NCI-H128 (cell line): ENCODE results near the gene NEB.
"Not testable (repeated sequence)": the region's sequence is repeated elsewhere in the genome, so short reads cannot be mapped to it uniquely, and the experiment has no call there.

ENCODE experiments used
- DNase-seq: peaks from one replicate; lab custom pipeline; 2025; ENCODE audit not compliant: unreplicated experiment; lab: John Stamatoyannopoulos, UW

The NEB gene

DNA sequence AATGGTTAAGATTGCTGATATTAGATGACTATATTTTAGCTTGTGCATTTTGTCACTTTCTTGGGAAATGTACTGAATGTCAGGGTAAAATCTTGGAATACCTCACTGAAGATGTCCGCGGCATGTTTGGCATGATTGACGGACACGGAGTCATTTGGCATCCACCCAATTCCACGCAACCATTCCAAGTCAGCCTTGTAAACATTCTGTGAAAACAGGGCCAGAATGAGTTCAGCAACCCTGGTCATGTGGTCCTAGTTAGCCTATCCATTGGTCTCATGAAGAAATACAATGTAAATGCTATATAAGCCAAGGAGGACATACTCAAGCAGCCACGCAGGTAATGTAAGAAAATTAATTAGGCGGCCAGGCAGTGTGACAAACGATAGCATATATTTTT lies 165.1 kb downstream of the NEB start:
- no peak for DNase-seq

DNA sequence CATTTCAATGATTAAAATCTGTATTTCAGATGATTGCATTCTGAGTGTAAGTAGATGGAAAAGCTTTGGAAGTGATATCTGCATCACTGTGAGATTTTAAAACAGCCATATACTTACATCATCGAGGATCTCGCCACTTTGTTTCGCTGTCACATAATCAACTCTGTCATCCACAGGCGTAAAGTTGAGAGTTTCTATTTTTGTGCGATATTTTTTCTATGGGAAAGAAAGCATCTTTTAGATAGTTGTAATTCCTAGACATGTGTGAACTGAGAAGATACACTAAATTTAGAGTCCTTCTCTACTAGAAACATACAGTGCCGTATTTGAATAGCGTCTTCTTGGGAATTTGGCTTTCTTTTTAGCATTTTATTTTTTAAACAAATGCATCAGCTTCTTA lies 165.8 kb downstream of the NEB start:
- DNase-seq = no peak

- DNase-seq = no peak
Measured at GRCh38 chr2:151567006-151567405, 167.3 kb downstream of the NEB start.

DNA sequence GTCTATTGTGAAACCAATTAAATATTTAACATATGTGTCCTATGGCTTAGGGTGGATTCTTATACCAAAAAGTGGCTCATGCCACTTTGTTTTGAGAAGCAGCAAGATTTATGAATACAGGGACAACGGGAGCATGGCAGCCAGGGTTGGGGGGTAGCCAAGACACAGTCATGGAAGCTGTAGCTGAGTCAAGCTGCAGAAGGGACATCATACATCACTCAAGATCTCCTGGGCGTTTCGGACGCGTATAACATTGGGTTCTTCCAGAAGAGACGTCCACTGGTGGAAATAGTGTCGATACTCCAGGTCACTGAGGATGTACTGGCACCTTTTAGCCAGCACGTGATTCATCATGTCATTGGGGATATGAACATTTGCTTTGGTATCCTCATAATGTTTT lies 171.9 kb downstream of the NEB start:
- no peak for DNase-seq

DNA sequence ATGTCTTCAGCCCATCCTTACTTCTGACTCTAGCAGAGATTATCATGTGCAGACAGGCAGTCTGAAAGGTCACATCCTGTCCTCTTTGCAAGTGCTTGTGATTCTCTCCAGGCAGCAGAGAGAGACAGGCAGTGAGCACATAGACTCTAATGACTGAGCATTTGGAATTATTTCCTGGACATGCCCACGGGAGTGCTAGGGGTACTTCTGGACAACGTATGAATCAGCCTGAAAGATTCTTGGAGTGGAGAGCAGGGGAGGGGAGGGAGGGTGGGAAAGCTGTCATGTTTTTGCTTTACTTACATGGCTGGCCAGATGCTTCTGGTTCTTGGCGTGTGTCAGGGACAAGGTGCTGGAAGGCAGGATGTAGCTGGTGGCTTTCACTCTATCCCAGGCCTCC lies 174.0 kb downstream of the NEB start:
- DNase-seq = no peak

DNA sequence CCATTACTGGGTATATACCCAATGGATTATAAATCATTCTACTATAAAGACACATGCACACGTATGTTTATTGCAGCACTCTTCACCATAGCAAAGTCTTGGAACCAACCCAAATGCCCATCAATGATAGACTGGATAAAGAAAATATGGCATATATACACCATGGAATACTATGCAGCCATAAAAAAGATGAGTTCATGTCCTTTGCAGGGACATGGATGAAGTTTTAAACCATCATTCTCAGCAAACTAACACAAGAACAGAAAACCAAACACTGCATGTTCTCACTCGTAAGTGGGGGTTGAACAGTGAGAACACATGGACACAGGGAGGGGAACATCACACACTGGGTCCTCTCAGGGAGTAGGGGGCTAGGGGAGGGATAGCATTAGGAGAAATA lies 174.8 kb downstream of the NEB start:
- DNase-seq = not testable (repeated sequence)

DNA sequence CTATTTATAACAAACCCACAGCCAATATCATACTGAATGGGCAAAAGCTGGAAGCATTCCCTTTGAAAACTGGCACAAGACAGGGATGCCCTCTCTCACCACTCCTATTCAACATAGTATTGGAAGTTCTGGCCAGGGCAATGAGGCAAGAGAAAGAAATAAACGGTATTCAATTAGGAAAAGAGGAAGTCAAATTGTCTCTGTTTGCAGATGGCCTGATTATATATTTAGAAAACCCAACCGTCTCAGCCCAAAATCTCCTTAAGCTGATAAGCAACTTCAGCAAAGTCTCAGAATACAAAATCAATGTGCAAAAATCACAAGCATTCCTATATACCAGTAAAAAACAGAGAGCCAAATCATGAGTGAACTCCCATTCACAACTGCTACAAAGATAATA lies 176.4 kb downstream of the NEB start:
- DNase-seq = not testable (repeated sequence)

DNA sequence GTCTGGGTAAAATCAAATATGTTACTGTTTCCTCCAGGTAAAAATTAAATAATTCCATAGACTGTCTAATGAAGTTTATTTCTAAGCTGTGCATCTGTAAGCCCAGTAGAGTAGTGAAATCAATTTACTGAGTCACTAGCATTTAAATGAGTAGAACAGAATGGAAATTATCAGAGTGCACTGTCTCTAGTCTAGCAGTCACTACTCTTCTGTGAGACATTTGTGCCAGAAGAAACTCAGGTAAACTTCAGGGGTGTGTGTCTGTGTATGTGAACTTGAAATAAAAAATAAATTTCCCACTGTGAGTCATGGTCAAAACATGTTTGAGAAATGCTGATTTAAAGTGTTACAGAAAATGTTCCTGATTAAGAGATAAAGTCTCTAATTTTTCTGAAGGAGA lies 178.2 kb downstream of the NEB start:
- DNase-seq = no peak

DNA sequence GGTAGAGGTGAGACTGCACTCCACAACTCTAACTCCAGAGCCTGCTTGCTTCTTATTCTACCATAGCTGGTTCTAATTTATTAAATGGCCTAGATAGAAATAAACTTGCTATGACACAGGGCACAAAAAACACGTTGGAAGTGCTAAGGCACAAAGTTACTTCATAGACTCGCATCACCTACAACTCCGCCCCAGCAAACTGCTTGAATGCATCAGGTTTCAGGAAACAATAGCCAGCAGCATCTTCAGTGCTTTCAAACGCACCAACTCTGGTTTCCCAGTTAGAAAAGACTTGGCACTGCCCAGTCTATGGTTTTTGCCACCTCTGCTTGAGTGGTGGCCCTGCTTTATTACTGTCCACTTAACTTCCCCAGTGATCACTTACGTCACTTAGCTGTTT lies 182.0 kb downstream of the NEB start:
- DNase-seq = no peak

DNA sequence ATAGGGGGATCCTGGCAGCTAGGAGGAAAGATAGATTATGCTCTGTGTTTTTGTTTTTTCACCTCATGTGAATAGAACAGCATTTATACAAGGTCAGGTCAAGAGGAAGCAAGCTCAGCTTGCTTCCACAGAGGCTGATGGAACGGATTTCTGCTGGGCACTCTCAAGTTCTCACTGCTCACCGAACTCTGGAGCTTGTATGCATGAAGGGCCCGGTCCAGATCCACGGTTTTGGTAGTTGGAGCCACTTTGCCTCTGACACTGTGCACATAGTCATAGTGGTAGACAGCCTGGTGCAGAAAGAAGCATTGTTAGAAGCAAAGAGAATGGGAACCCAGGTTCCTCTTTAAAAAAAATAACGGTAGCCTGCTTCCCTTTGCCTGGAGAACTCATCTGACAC lies 182.7 kb downstream of the NEB start:
- no peak for DNase-seq

DNA sequence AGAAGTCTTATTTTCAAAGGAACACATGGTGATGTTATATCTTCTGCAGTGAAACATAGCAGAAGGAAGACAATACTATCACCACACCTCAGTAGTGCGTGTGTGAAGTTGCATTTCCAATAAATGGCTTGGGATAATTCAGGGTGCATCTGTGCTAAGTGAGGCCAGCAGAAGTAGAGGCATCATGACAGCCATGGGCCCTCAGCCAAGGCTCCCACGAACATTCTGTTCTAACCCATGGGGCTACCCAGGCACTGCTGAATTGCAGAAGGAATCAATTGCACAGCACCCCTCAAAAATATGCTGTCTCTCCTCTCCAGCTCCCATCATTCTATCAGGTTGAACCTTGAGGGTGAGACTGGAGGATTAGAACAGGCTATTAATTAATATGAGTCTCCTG lies 185.1 kb downstream of the NEB start:
- no peak for DNase-seq

- no peak for DNase-seq
Measured at GRCh38 chr2:151544449-151544848, 189.8 kb downstream of the NEB start.

- DNase-seq = no peak
Measured at GRCh38 chr2:151543876-151544275, 190.4 kb downstream of the NEB start.

GRCh38 chr2:151534001-151534400 lies 200.3 kb downstream of the NEB start:
- DNase-seq = no peak

GRCh38 chr2:151533127-151533526 lies 201.1 kb downstream of the NEB start:
- DNase-seq = no peak

DNA sequence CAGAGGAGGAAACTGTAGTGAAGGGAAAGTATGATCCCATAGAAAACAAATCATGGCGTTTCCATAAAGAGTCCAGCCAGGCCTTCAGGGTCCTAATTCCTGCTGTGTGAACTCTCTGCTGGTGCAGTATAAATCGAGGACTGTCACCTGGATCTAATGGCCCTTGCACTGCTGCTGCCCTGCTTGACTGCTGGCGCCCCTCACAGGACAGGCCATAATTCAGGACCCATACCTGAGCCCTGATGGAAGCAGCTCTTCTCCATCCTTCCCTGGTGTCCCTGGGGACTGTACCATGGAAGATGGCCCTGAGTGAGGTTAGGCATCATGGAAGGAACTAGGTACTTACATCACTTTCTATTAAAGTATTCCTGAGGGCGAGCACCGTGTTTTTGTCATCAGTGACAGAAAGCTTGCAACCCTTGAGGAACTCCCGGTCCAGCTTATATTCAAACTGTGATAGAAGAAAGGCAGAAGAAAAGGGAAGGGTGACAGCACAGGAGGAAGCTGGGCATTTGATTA lies 207.6 kb downstream of the NEB start:
- DNase-seq = no peak

DNA sequence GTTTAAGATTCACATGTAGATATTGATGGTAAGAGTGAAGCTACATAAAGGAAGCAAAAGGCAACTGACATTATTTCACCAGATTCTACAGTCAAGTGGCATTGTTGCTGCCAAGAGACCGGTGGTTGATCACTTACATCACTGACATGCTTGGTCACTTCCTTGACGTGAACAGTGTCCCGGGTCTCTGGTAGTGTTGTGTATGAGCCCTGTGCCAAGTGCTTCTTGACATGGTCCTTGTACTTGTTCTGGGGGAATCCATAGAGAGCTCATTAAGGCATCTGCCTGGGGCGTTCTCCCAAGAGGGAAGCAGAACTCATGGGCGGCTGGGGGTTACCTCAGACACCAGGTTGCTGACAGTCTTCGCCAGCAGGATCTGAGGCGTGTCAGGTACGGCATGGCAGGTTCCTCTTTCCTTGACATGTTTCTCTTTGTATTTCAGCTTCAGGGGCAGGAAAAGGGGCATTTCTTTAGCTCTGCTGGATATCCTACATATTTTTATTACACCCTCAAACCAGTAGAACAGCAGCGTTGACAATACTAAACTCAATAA lies 208.4 kb downstream of the NEB start:
- DNase-seq = no peak

- no peak for DNase-seq
Measured at GRCh38 chr2:151523850-151524249, 210.4 kb downstream of the NEB start.

GRCh38 chr2:151522556-151522955 lies 211.7 kb downstream of the NEB start:
- no peak for DNase-seq

GRCh38 chr2:151520976-151521375 lies 213.3 kb downstream of the NEB start:
- DNase-seq = no peak

- DNase-seq = no peak
Measured at GRCh38 chr2:151518802-151519201, 215.5 kb downstream of the NEB start.

DNA sequence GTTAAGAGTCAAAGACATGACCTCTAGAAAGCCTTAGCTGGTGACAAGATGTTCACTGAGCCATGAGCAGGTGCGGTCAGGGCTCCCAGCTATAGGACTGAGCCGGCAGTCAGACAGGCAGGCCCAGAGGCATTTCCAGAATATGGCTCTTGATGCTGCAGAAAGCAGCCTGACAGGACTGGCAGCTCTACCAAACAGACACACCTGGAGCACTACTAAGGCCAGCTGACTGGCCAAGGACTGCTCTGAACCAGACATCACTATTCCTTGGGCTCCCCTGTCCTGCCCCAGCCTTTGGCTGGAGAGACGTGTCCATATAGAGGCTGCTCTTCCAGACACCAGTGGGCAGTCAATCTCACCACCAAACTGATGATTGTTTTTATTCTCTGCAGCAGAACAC lies 225.8 kb downstream of the NEB start:
- no peak for DNase-seq

GRCh38 chr2:151506170-151506569 lies 228.1 kb downstream of the NEB start:
- DNase-seq = no peak

DNA sequence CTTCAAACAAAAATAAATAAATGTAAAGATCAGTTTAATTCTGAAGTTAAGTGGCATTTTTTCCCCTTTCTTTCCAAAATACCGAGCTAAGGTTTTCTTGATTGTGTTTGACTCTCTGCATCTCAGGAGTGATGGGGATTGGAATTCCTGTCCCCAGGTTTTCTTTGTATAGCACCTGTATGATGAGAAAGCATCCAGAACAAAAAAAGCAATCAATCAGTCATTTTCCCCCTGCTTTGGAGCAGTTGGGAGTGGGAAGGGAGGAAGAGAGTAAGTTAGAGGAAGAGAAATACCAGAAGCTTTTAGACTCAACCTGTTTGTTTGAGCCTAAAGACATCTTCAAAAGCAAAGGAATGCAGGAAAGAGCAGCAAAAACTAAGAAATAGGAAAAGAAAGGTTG lies 236.1 kb downstream of the NEB start:
- no peak for DNase-seq
